Measurements from ENCODE around the gene GATC. TPM values are rescaled to one million over a fixed set of nuclear protein-coding genes. Genes with fewer than 3 reads are reported as not detected.
A peak's percentile ranks its signal among the peaks of the same experiment; 100 is the strongest.
"Not testable (repeated sequence)": the region's sequence is repeated elsewhere in the genome, so short reads cannot be mapped to it uniquely, and the experiment has no call there.

The GATC gene
- total RNA-seq, 2 donors from 2014 or later = 24.5 to 33.2 TPM

GRCh38 chr12:120485961-120486881, 40.0 kb downstream of the GATC start:
- Histone ChIP-seq H3K9me3 (ENCODE audit: control insufficient read depth, low read length) (no peaks in the 10 kb centered on the region), H3K9ac (ENCODE audit: extremely low read depth, low read length, poor library complexity, severe bottlenecking) (no peak overlapping the region), H3K27me3 (ENCODE audit: control insufficient read depth, insufficient read depth, low read length, poor library complexity, severe bottlenecking) (no peaks in the 10 kb centered on the region), H3K36me3 (ENCODE audit: control insufficient read depth, insufficient read depth, low read length) (no peaks in the 10 kb centered on the region), H3K27ac (ENCODE audit: low read depth, low read length) (no peak overlapping the region), H3K4me3 (ENCODE audit: low read length) (no peak overlapping the region), H3K4me1 (ENCODE audit: control insufficient read depth, insufficient read depth, low read length) (peaks cover 7% of the 10 kb centered on the region)
- no peak for TF ChIP-seq CTCF (conservative IDR thresholded peaks at IDR 0.05)
- Mint-ChIP-seq H3K27ac (no peak overlapping the region), H3K4me3 (no peak overlapping the region), H3K27me3 (ENCODE audit: insufficient read depth) (no peaks in the 10 kb centered on the region), H3K4me1 (peaks cover 12% of the 10 kb centered on the region), H3K36me3 (ENCODE audit: low read depth) (peaks cover 3% of the 10 kb centered on the region), H3K9me3 (no peaks in the 10 kb centered on the region)
- no peak for DNase-seq
- 95 to 100% methylated on average over 4 to 6 of the region's 7 CpGs for WGBS, 2 experiments (ENCODE audit: insufficient coverage in 1 of 2, insufficient read length in 1 of 2)

GRCh38 chr12:120487552-120487951, 41.3 kb downstream of the GATC start:
- H3K9ac ChIP-seq (ENCODE audit: extremely low read depth, low read length, poor library complexity, severe bottlenecking); DNase-seq; H3K27me3 ChIP-seq (ENCODE audit: control insufficient read depth, insufficient read depth, low read length, poor library complexity, severe bottlenecking); H3K9me3 ChIP-seq (ENCODE audit: control insufficient read depth, low read length); H3K27me3 Mint-ChIP-seq (ENCODE audit: insufficient read depth); H3K4me1 ChIP-seq (ENCODE audit: control insufficient read depth, insufficient read depth, low read length); H3K4me3 ChIP-seq (ENCODE audit: low read length); H3K27ac ChIP-seq (ENCODE audit: low read depth, low read length); H3K36me3 ChIP-seq (ENCODE audit: control insufficient read depth, insufficient read depth, low read length); H3K36me3 Mint-ChIP-seq (ENCODE audit: low read depth); H3K4me3 Mint-ChIP-seq; H3K9me3 Mint-ChIP-seq: not testable (repeated sequence)
- Mint-ChIP-seq H3K27ac (peak overlapping the region; percentile 40), H3K4me1 (peaks cover 12% of the 10 kb centered on the region)
- WGBS, 2 experiments (ENCODE audit: insufficient coverage in 1 of 2, insufficient read length in 1 of 2) = 93 to 94% methylated on average over 3 to 7 of the region's 7 CpGs

- no peaks in the 10 kb centered on the region for H3K27me3 Mint-ChIP-seq (ENCODE audit: insufficient read depth)
- no peak overlapping the region for H3K27ac ChIP-seq (ENCODE audit: low read depth, low read length)
- H3K27me3 ChIP-seq (ENCODE audit: control insufficient read depth, insufficient read depth, low read length, poor library complexity, severe bottlenecking) = no peaks in the 10 kb centered on the region
- H3K9ac ChIP-seq (ENCODE audit: extremely low read depth, low read length, poor library complexity, severe bottlenecking) = no peak overlapping the region
- H3K27ac Mint-ChIP-seq = peak overlapping the region; percentile 5
- H3K4me3 Mint-ChIP-seq = no peak overlapping the region
- no peak for DNase-seq
- WGBS, 2 experiments (ENCODE audit: insufficient coverage in 1 of 2, insufficient read length in 1 of 2) = 72 to 77% methylated on average over 5 of the region's 5 CpGs
- H3K4me1 Mint-ChIP-seq = peaks cover 11% of the 10 kb centered on the region
- peaks cover 7% of the 10 kb centered on the region for H3K36me3 Mint-ChIP-seq (ENCODE audit: low read depth)
- no peaks in the 10 kb centered on the region for H3K9me3 ChIP-seq (ENCODE audit: control insufficient read depth, low read length)
- H3K9me3 Mint-ChIP-seq = no peaks in the 10 kb centered on the region
- no peaks in the 10 kb centered on the region for H3K36me3 ChIP-seq (ENCODE audit: control insufficient read depth, insufficient read depth, low read length)
- H3K4me3 ChIP-seq (ENCODE audit: low read length) = no peak overlapping the region
- no peak for TF ChIP-seq CTCF (conservative IDR thresholded peaks at IDR 0.05)
- H3K4me1 ChIP-seq (ENCODE audit: control insufficient read depth, insufficient read depth, low read length) = peaks cover 7% of the 10 kb centered on the region
Measured at GRCh38 chr12:120488057-120488640, 41.9 kb downstream of the GATC start.

All from endodermal cell (in vitro differentiated cells).